NCI-H460 (cell line): ENCODE data around the gene PGAM2. TPM values are rescaled to one million over a fixed set of nuclear protein-coding genes. Genes with fewer than 3 reads are reported as not detected.

Source experiments
- DNase-seq: peaks from one replicate; pipeline ENCODE4 v3.0.0-alpha.2; 2016; ENCODE audit warnings: low read depth; ENCODE audit errors: extremely low read depth
- total RNA-seq: library from RNA; depleted of rRNA; stranded (reverse); fragments of >200 nt; shearing (Covaris generic); gene quantifications from 2 replicates; pipeline ENCODE4 v1.2.3, GENCODE V29; 2014

The PGAM2 gene
- total RNA-seq, 1 experiment from 2014 or later: not detected

DNA sequence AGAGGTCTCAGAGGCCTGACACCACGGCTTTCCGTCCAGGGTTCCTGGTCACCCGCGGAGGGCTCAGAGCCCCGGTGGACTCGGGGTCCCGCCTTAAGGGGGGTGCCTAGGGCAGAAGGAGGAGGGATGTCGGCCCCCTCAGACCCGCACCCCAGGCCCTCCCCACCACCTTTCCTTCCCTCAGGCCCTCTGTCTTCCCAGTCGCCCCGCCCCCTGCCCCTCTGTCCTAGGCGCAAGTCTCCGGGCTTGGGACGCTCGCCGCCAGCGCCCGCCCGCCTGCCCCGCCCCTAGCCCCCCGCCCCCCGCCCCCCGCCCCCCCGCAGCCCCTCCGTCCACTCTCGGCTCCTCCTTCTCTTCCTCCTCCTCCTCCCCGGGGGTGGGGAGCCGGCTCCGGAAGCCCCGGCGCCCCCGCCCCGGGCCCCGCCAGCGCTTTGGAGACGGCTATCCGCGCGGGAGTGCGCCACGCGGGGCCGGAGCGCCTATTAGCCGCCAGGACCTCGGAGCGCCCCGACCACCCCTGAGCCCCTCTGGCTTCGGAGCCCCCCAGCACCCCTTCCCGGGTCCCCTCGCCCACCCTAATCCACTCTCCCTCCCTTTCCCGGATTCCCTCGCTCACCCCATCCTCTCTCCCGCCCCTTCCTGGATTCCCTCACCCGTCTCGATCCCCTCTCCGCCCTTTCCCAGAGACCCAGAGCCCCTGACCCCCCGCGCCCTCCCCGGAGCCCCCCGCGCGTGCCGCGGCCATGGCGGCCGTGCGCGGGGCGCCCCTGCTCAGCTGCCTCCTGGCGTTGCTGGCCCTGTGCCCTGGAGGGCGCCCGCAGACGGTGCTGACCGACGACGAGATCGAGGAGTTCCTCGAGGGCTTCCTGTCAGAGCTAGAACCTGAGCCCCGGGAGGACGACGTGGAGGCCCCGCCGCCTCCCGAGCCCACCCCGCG is 38.8 kb upstream of the PGAM2 start, which contains the start of gene AEBP1:
AEBP1 (plus strand) TSS at position 423 of the 937 bp plus-strand sequence; CDS start at position 744, 321 bp downstream.
- DNase-seq: no peak

DNA sequence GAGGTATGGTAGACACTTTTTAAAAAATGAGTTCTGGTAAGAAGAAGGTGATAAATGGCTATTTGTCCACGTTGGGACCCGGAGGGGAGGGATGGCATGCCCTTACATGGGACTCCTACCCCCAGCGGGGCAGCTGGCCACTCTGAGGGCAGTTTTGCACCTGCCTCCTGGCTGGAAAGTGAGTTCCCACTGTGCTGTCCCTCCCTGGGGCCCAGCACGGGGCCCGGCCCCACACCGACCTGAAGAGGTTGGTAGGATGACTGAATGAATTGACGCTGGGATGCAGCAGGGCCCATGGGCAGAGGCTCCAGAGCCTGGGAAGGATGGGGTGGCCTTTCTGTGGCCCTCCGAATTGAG is 38.2 kb upstream of the PGAM2 start:
- DNase-seq: no peak

- no peak for DNase-seq
Measured at GRCh38 chr7:44102846-44103565, 37.6 kb upstream of the PGAM2 start.

- no peak for DNase-seq
Measured at GRCh38 chr7:44101966-44102845, 36.8 kb upstream of the PGAM2 start.

- DNase-seq: no peak
Measured at GRCh38 chr7:44101303-44101965, 36.1 kb upstream of the PGAM2 start.

DNA sequence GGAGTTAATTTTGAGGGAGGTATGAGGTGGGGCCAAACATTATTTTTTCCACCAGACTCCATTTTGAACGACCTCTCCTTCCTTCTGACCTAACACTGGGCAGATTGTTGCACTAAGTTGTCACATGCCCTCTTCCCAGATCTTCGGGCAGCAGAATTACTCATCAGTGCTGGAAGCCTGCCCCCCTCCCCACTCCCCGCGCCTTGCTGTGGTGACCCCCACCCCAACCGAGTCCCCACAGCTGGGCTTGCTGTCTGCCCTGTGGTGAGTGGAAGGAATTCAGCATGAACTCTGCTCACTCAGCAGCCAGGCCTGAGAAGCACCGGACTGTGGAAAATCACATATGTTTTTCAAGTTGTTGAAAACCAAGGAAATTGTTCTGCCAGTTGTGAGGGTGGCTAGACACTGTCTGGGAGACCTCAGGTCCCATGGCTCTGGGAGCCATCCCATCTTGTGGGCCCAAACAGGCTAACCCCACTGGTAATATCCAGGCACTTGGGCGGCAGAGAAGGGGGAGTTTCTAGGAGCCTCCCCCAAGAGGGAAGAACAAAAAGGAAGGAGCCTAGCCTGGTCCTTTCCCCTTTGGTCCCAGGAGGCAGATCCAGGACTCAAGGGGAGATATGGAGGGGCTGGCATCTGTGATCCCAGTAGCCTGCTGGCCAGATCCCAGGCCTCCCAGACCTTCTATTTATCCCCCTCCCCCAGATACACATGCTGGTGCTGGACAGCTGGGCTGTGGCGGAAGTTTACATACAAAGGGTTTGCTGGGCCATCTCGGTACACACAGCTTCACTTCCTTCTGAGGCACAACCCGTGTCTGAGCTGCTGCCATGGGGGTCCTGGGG is 35.3 kb upstream of the PGAM2 start:
- DNase-seq: no peak

DNA sequence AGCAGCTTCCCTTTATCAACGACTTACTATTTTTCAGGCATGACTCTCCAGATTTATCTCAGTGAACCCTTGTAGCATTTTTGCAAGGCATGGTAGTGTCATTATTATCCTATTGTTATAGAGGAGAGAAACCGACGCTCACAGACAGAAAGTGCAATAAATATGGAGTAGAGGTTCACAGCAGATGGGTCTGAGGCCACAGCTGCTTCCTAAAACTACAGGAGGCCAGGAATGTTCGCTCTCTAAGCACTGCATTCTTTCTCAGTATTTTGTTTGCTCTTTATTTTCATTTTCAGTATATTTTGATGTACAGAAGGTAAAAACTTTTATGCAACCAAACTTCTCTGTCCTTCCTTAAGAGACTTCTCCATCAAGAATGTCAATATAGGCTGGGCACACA is 34.3 kb upstream of the PGAM2 start:
- no peak for DNase-seq

DNA sequence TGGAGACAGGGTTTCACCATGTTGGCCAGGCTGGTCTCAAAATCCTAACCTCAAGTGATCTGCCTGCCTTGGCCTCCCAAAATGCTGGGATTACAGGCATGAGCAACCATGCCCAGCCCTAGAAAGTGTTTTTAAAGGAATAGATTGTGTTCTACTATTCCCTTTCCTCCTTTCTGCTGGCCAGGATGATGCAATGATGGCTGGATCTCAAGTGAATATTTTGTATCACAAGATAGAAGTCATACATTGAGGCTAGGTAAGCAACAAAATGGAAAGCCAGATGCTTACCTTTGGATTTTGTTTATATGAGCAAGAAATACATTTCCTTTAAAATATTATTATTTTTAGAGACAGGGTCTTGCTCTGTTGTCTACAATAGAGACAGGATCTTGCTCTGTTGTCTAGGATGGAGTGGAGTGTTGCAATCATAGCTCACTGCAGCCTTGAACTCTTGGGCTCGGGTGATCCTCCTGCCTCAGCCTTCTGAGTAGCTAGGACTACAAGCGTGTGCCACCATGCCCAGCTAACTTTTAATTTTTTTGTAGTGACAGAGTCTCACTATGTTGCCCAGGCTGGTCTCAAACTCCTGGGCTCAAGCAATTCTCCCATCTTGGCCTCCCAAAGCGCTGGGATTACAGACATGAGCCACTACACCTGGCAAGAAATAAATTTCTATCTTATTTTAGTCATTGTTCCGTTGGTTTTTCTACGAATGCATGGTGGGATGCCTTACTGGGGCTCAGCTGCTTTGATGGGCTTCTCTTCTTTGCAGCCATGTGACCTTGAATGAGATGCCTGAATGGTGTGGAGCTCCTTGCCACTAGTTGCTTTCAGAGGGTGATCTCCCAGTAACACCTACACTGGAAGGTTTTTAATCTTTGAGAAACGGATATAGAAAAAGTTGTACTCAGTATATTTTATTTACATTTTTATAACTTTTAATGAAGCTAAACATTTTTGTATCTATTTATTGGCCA is 33.0 kb upstream of the PGAM2 start:
- no peak for DNase-seq

DNA sequence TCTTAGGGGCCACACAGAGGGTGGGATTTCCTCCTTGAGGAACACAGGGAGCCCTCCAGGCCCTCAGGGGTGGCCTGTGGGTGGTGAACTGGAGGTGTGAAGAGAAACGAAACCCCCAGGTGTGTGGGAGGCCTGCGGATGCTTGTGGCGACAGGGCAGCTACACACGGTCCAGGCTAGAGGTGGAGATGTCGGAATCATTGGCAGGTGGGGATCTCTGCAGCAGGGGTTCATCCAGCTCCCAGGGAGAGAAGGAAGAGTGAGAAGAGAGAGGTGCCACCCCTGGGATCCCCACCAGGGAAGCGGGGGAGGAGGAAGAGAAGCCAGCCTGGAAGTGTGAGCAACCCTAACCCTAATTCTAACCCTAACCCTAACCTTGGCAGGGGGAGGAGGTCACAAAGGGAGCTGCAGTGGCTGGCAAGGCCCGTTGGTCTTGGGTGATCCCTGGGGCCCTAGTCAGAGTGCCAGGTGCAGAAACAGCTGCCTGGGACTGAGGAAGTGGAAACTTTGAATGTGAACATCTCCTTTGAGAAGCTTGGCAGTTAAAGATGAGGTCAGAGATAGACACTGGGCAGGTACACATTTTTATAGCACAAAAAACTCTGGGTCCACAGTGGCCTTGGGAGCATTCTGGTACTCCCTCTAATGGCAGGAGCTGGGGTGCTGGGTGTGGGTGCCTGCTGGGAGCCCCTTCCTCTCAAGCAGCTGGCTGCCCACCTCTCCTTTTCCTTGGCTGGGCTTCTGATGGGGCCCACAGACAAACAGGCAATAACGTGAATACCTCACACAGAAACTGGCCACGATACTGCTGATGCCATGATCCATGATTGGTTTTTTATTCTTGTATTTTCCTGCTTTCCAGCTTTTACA is 31.9 kb upstream of the PGAM2 start:
- DNase-seq: no peak

DNA sequence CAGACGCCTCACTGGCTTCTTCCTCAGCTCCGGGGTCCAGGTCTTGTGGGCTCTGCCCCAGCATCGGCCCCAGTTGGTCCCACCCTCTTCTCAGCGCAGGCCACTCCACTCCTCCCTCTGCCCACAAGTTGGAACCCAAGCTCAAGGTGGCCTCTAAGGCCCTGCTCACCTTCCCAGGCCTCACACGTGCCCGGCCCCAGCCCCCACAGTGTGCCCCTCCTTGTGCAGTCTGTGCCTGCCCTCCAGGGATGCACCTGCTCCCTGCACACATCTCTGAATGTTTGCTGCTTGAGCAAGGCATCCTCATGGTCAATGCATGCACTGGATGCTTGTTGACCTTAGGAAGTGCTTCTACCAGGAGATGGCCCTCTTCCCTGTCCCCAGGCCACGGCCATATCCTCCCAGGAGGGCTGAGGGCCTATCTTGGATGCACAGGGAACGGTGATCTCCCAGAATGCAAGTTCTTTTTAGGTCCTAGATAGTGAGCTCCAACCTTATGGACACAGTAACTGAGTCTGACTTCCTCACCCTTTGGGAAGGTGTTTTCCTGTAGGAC is 31.0 kb upstream of the PGAM2 start:
- no peak for DNase-seq

GRCh38 chr7:44095781-44096180 is 30.4 kb upstream of the PGAM2 start:
- no peak for DNase-seq

DNA sequence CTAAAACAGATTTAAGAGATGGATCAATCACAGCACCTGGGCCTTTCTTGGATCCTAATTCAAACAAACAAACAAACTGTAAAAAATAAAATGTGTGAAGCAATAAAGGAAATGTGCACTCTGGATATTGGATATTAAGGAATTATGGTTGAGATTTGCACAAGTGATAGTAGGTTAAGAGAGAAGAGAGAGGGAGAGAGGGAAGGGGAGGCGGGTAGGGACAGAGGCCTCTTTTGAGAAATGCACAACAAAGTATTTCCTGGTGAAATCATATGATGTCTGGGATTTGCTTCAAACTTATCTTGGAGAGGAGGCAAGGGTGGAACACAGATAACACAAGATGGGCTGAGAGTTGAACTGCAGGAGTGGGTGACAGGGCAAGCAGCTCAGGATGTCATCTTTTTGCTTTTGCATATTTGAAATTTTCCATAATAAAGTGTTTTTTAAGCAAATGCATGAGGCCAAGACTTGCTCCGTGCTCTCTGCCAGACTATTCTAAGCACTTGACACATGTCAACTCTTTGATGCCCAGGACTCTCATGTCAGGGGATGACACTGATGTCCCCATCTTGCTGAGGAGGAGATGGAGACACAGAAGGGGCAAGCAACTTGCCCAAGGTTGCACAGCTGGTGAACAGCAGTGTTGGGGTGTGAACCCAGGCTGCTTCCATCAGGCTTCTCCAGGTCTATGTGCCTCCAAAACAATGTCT is 29.7 kb upstream of the PGAM2 start:
- DNase-seq: no peak

DNA sequence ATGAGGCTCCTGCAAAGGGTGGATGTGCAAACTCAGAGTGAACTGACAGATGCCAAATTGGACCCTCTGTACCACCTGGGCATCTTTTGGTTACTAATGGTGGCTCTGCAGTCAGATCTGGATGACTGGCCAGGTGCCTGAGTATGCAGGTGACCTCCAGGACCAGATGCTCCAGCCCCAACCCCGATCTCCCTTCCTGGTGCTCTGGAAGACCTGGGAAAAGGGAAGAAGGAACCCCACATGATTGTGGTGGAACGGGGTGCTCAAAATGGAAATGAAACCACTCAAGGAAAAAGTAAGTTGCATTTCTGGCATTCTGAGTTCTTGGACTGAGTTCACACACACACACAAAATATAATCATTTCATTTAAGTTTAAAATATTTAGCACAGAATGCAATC is 29.0 kb upstream of the PGAM2 start:
- DNase-seq: no peak

- no peak for DNase-seq
Measured at GRCh38 chr7:44093102-44093641, 27.8 kb upstream of the PGAM2 start.

DNA sequence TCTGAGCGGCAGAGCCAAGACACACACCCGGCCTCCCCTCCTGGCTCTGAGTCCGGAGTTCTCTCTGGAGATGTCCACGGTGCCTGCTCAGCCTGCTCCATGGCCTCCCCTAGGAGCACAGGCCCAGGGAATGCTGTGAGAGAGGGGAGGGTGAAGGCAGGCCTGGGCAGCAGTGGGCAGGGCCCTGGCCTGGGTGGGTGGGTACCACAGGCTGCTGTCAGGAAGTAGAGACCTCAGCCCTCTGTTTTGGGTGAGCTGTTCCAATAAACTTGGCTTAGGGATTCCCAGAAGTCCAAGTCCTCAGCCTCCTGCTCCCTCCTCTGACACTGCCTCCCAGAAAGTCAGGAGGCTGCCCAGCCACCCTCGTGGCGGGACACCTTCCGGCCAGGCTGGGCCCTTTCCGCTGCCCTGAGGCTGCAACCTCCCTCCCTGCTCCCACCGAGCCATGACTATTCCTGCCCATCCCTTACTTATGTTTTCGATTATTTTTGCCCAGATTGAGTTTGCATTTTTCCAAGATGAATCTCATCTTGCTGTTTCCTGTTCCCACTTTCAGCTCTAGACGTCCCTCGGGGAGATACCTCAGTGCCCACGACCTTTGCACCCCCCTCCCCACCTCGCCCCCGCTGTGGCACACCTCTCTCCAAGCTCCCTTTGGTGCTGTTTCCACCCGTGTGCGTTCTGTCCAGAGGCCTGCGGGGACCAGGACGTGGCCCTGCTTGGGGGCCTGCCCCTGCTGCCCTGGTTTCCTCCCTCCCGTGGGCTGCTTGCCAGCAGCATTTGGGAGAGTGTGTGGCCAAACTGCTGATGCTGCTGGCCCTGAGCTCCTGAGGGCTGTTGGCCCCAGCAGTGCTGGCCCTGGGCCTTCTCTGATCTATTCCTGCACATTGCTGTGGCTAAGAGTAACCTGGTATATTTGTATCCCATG is 22.8 kb upstream of the PGAM2 start:
- DNase-seq: no peak
